ENCODE data around the gene ADM2. TPM values are rescaled to one million over a fixed set of nuclear protein-coding genes. Genes with fewer than 3 reads are reported as not detected.
A peak's percentile ranks its signal among the peaks of the same experiment; 100 is the strongest.

The ADM2 gene
- total and polyA plus RNA-seq, 2 donors (not counting 1 experiment from before 2014, with no cell fraction given): 0.73 to 5.8 TPM

GRCh38 chr22:50477923-50478322 is 3.4 kb upstream of the ADM2 start:
- peaks cover 3% of the 10 kb centered on the region for H4K20me1 ChIP-seq (ENCODE audit: control insufficient read depth, extremely low read depth, insufficient read depth, low read length)
- no peak for DNase-seq (ENCODE audit: low read depth in 2 of 2)
- H2AFZ ChIP-seq (ENCODE audit: low read length): no peak overlapping the region
- H3K9me3 ChIP-seq (ENCODE audit: control insufficient read depth, insufficient read depth, low read depth, low read length): no peaks in the 10 kb centered on the region
- H3K4me3 ChIP-seq (replicated peaks in 1 of 4; ENCODE audit: control extremely low read depth in 1 of 4, insufficient read depth in 1 of 4, low read depth in 3 of 4, low read length in 4 of 4): no peak overlapping the region
- peaks cover 13% of the 10 kb centered on the region for H3K79me2 ChIP-seq (ENCODE audit: control insufficient read depth, insufficient read depth, low read length)
- H3K27me3 ChIP-seq (ENCODE audit: control insufficient read depth, insufficient read depth, low read length): peaks cover 25% of the 10 kb centered on the region
- H3K9ac ChIP-seq (ENCODE audit: insufficient read depth, low read length): no peak overlapping the region
- no peak for TF ChIP-seq EZH2 (IDR thresholded peaks at IDR 0.05; ENCODE audit: low read length, missing control alignments)
- TF ChIP-seq, protein P1, sequence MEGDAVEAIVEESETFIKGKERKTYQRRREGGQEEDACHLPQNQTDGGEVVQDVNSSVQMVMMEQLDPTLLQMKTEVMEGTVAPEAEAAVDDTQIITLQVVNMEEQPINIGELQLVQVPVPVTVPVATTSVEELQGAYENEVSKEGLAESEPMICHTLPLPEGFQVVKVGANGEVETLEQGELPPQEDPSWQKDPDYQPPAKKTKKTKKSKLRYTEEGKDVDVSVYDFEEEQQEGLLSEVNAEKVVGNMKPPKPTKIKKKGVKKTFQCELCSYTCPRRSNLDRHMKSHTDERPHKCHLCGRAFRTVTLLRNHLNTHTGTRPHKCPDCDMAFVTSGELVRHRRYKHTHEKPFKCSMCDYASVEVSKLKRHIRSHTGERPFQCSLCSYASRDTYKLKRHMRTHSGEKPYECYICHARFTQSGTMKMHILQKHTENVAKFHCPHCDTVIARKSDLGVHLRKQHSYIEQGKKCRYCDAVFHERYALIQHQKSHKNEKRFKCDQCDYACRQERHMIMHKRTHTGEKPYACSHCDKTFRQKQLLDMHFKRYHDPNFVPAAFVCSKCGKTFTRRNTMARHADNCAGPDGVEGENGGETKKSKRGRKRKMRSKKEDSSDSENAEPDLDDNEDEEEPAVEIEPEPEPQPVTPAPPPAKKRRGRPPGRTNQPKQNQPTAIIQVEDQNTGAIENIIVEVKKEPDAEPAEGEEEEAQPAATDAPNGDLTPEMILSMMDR (conservative IDR thresholded peaks at IDR 0.05 in 1 of 2, IDR thresholded peaks at IDR 0.05 in 1 of 2; ENCODE audit: low read depth in 1 of 2, low read length in 2 of 2): no peak
- H3K36me3 ChIP-seq (ENCODE audit: control insufficient read depth, insufficient read depth, low read length): no peaks in the 10 kb centered on the region
- H3K4me1 ChIP-seq (ENCODE audit: control insufficient read depth, extremely low read depth, insufficient read depth, low read length): peaks cover 12% of the 10 kb centered on the region
- no peak overlapping the region for H3K4me2 ChIP-seq (ENCODE audit: extremely low read depth, insufficient read depth, low read length)
- no peak overlapping the region for H3K27ac ChIP-seq (ENCODE audit: insufficient read depth, low read length)

GRCh38 chr22:50479721-50480120 is 1.6 kb upstream of the ADM2 start:
- Histone ChIP-seq H3K27me3 (ENCODE audit: control insufficient read depth, insufficient read depth, low read length) (peaks cover 32% of the 10 kb centered on the region), H3K4me1 (ENCODE audit: control insufficient read depth, extremely low read depth, insufficient read depth, low read length) (peaks cover 3% of the 10 kb centered on the region), H4K20me1 (ENCODE audit: control insufficient read depth, extremely low read depth, insufficient read depth, low read length) (no peaks in the 10 kb centered on the region), H3K36me3 (ENCODE audit: control insufficient read depth, insufficient read depth, low read length) (no peaks in the 10 kb centered on the region), H2AFZ (ENCODE audit: low read length) (no peak overlapping the region), H3K9me3 (ENCODE audit: control insufficient read depth, insufficient read depth, low read depth, low read length) (no peaks in the 10 kb centered on the region), H3K4me2 (ENCODE audit: extremely low read depth, insufficient read depth, low read length) (no peak overlapping the region), H3K27ac (ENCODE audit: insufficient read depth, low read length) (no peak overlapping the region), H3K9ac (ENCODE audit: insufficient read depth, low read length) (no peak overlapping the region), H3K4me3 (replicated peaks in 1 of 4; ENCODE audit: control extremely low read depth in 1 of 4, insufficient read depth in 1 of 4, low read depth in 3 of 4, low read length in 4 of 4) (no peak overlapping the region), H3K79me2 (ENCODE audit: control insufficient read depth, insufficient read depth, low read length) (no peaks in the 10 kb centered on the region)
- DNase-seq (ENCODE audit: low read depth in 2 of 2): no peak
- TF ChIP-seq EZH2 (IDR thresholded peaks at IDR 0.05; ENCODE audit: low read length, missing control alignments): no peak
- TF ChIP-seq, protein P1 (conservative IDR thresholded peaks at IDR 0.05 in 1 of 2, IDR thresholded peaks at IDR 0.05 in 1 of 2; ENCODE audit: low read depth in 1 of 2, low read length in 2 of 2): no peak

- no peaks in the 10 kb centered on the region for H3K4me1 ChIP-seq (ENCODE audit: control insufficient read depth, extremely low read depth, insufficient read depth, low read length)
- H2AFZ ChIP-seq (ENCODE audit: low read length): no peak overlapping the region
- no peaks in the 10 kb centered on the region for H3K36me3 ChIP-seq (ENCODE audit: control insufficient read depth, insufficient read depth, low read length)
- peak overlapping the region in 1 of 4 experiments; percentile 60 for H3K4me3 ChIP-seq (replicated peaks in 1 of 4; ENCODE audit: control extremely low read depth in 1 of 4, insufficient read depth in 1 of 4, low read depth in 3 of 4, low read length in 4 of 4)
- no peaks in the 10 kb centered on the region for H3K9me3 ChIP-seq (ENCODE audit: control insufficient read depth, insufficient read depth, low read depth, low read length)
- no peaks in the 10 kb centered on the region for H4K20me1 ChIP-seq (ENCODE audit: control insufficient read depth, extremely low read depth, insufficient read depth, low read length)
- TF ChIP-seq EZH2 (IDR thresholded peaks at IDR 0.05; ENCODE audit: low read length, missing control alignments): peak; percentile 86
- TF ChIP-seq, protein P1 (conservative IDR thresholded peaks at IDR 0.05 in 1 of 2, IDR thresholded peaks at IDR 0.05 in 1 of 2; ENCODE audit: low read depth in 1 of 2, low read length in 2 of 2): no peak
- DNase-seq (ENCODE audit: low read depth in 2 of 2): no peak
- no peak overlapping the region for H3K9ac ChIP-seq (ENCODE audit: insufficient read depth, low read length)
- no peak overlapping the region for H3K4me2 ChIP-seq (ENCODE audit: extremely low read depth, insufficient read depth, low read length)
- H3K27ac ChIP-seq (ENCODE audit: insufficient read depth, low read length): no peak overlapping the region
- no peaks in the 10 kb centered on the region for H3K79me2 ChIP-seq (ENCODE audit: control insufficient read depth, insufficient read depth, low read length)
- peaks cover 32% of the 10 kb centered on the region for H3K27me3 ChIP-seq (ENCODE audit: control insufficient read depth, insufficient read depth, low read length)
Observed at GRCh38 chr22:50481045-50481439, 301 bp upstream of the ADM2 start.

Measured in fibroblast of lung (primary cell).